ENCODE data around the gene SYTL3.
A peak's percentile ranks its signal among the peaks of the same experiment; 100 is the strongest.
"Not testable (repeated sequence)": the region's sequence is repeated elsewhere in the genome, so short reads cannot be mapped to it uniquely, and the experiment has no call there.

The SYTL3 gene

GRCh38 chr6:158694913-158695312 lies 45.1 kb downstream of the SYTL3 start:
- no peak for DNase-seq (ENCODE audit: low read depth)

- DNase-seq (ENCODE audit: low read depth), result peak; percentile 69
Measured at GRCh38 chr6:158697811-158698210, 48.0 kb downstream of the SYTL3 start.

GRCh38 chr6:158698931-158699330 lies 49.1 kb downstream of the SYTL3 start:
- no peak for DNase-seq (ENCODE audit: low read depth)

GRCh38 chr6:158701268-158701667 lies 51.4 kb downstream of the SYTL3 start:
- not testable (repeated sequence) for DNase-seq (ENCODE audit: low read depth)

- no peak for DNase-seq (ENCODE audit: low read depth)
Measured at GRCh38 chr6:158703111-158703836, 53.4 kb downstream of the SYTL3 start.

- peak; percentile 35 for DNase-seq (ENCODE audit: low read depth)
Measured at GRCh38 chr6:158703837-158704822, 54.3 kb downstream of the SYTL3 start.

GRCh38 chr6:158705386-158706126 lies 55.7 kb downstream of the SYTL3 start:
- DNase-seq (ENCODE audit: low read depth), result no peak

- DNase-seq (ENCODE audit: low read depth), result no peak
Measured at GRCh38 chr6:158706369-158706982, 56.6 kb downstream of the SYTL3 start.

- no peak for DNase-seq (ENCODE audit: low read depth)
Measured at GRCh38 chr6:158707120-158707820, 57.4 kb downstream of the SYTL3 start.

GRCh38 chr6:158707821-158708195 lies 58.0 kb downstream of the SYTL3 start:
- no peak for DNase-seq (ENCODE audit: low read depth)

GRCh38 chr6:158708239-158708638 lies 58.4 kb downstream of the SYTL3 start:
- no peak for DNase-seq (ENCODE audit: low read depth)

GRCh38 chr6:158709809-158710208 lies 60.0 kb downstream of the SYTL3 start:
- no peak for DNase-seq (ENCODE audit: low read depth)

- DNase-seq (ENCODE audit: low read depth), result no peak
Measured at GRCh38 chr6:158711264-158711663, 61.4 kb downstream of the SYTL3 start.

- no peak for DNase-seq (ENCODE audit: low read depth)
Measured at GRCh38 chr6:158713469-158713868, 63.6 kb downstream of the SYTL3 start.

- no peak for DNase-seq (ENCODE audit: low read depth)
Measured at GRCh38 chr6:158714706-158715105, 64.9 kb downstream of the SYTL3 start.

GRCh38 chr6:158715330-158716311 lies 65.8 kb downstream of the SYTL3 start:
- DNase-seq (ENCODE audit: low read depth), result no peak

GRCh38 chr6:158717341-158718330 lies 67.8 kb downstream of the SYTL3 start:
- DNase-seq (ENCODE audit: low read depth), result no peak

- DNase-seq (ENCODE audit: low read depth), result no peak
Measured at GRCh38 chr6:158718461-158719046, 68.7 kb downstream of the SYTL3 start.

All from GM04504 (cell line).